H1 (cell line): ENCODE data around the gene ENPP1. TPM values are rescaled to one million over a fixed set of nuclear protein-coding genes. Genes with fewer than 3 reads are reported as not detected.
A peak's percentile ranks its signal among the peaks of the same experiment; 100 is the strongest.
"Not testable (repeated sequence)": the region's sequence is repeated elsewhere in the genome, so short reads cannot be mapped to it uniquely, and the experiment has no call there.

ENCODE experiments used
- CTCF ChIA-PET: fragments of 300-600 bp; sonication (Branson Sonifier 250); formaldehyde crosslinking; loops from one replicate; lab custom pipeline; 2021; ENCODE audit not compliant: partially characterized antibody; lab: Charles Lee
- POLR2A ChIA-PET: fragments of 300-600 bp; sonication (Branson Sonifier 250); formaldehyde crosslinking; loops from one replicate; lab custom pipeline; 2021; ENCODE audit warnings: inconsistent platforms; ENCODE audit not compliant: partially characterized antibody; lab: Charles Lee
- DNase-seq, 2 experiments: peaks; one replicate each; pipeline versions ENCODE4 v3.0.0 to v3.0.0-alpha.2; 2010 to 2022; ENCODE audit warnings: low spot score in 2 of 2, low read depth in 1 of 2, mixed read lengths in 1 of 2
- FAIRE-seq: peaks from 2 replicates; lab custom pipeline; 2011; peaks lifted over from hg19 to GRCh38; lab: Jason Lieb, UNC
- H2AFZ ChIP-seq: 2 replicates; pipeline ENCODE4 v1.8.1; 2012; ENCODE audit warnings: low read length, inconsistent platforms
- H2AK5ac ChIP-seq: 2 replicates; pipeline ENCODE4 v1.6.1; 2013; ENCODE audit warnings: low read depth, low read length
- H2BK120ac ChIP-seq: replicated peaks from 2 replicates; pipeline ENCODE3; 2013; ENCODE audit warnings: low read depth, low read length, inconsistent platforms
- H2BK12ac ChIP-seq: 2 replicates; pipeline ENCODE4 v1.6.1; 2013; ENCODE audit warnings: low read depth, low read length
- H2BK15ac ChIP-seq: 2 replicates; pipeline ENCODE4 v1.6.1; 2013; ENCODE audit warnings: low read length
- H2BK20ac ChIP-seq: 2 replicates; pipeline ENCODE4 v1.6.1; 2013; ENCODE audit warnings: low read length
- H2BK5ac ChIP-seq: 2 replicates; pipeline ENCODE4 v1.6.1; 2013; ENCODE audit warnings: low read depth, low read length
- H3K14ac ChIP-seq: 2 replicates; pipeline ENCODE4 v1.6.1; 2013; ENCODE audit warnings: inconsistent platforms; ENCODE audit not compliant: insufficient read length
- H3K18ac ChIP-seq: 2 replicates; pipeline ENCODE4 v1.6.1; 2013; ENCODE audit warnings: low read length; ENCODE audit errors: extremely low read depth
- H3K23ac ChIP-seq: 2 replicates; pipeline ENCODE4 v1.6.1; 2013; ENCODE audit warnings: inconsistent platforms; ENCODE audit not compliant: insufficient read length
- H3K23me2 ChIP-seq: 2 replicates; pipeline ENCODE4 v1.6.1; 2013; ENCODE audit warnings: low read depth, low read length
- H3K27ac ChIP-seq: 2 replicates; pipeline ENCODE4 v1.6.1; 2011; ENCODE audit warnings: low read depth, low read length, inconsistent platforms
- H3K27me3 ChIP-seq, 4 experiments: replicated peaks in 1 of 4; 1 replicate in 1 of 4; 2 replicates in 3 of 4; pipeline versions ENCODE4 v1.6.1 to v1.8.1; 2011 to 2013; ENCODE audit warnings: low read length in 3 of 4, mild to moderate bottlenecking in 3 of 4, inconsistent platforms in 2 of 4, mixed read lengths in 2 of 4, moderate library complexity in 1 of 4; ENCODE audit not compliant: control insufficient read depth in 3 of 4, insufficient read depth in 3 of 4; ENCODE audit errors: extremely low read depth in 1 of 4
- H3K36me3 ChIP-seq, 4 experiments: 2 replicates each; pipeline versions ENCODE4 v1.6.1 to v1.8.1; 2011 to 2013; ENCODE audit warnings: mild to moderate bottlenecking in 4 of 4, low read length in 3 of 4, moderate library complexity in 2 of 4, control low read depth in 1 of 4, inconsistent platforms in 1 of 4; ENCODE audit not compliant: insufficient read depth in 4 of 4, control insufficient read depth in 2 of 4
- H3K4ac ChIP-seq: replicated peaks from 2 replicates; pipeline ENCODE3; 2013; ENCODE audit warnings: low read length, low read depth, mixed read lengths, inconsistent platforms; ENCODE audit not compliant: insufficient read length
- H3K4me1 ChIP-seq, 4 experiments: replicated peaks in 1 of 4; 1 replicate in 1 of 4; 2 replicates in 3 of 4; pipeline versions ENCODE4 v1.6.1 to v1.8.1; 2011 to 2013; ENCODE audit warnings: low read length in 3 of 4, inconsistent platforms in 2 of 4, mixed read lengths in 1 of 4; ENCODE audit not compliant: insufficient read depth in 4 of 4, control insufficient read depth in 3 of 4
- H3K4me2 ChIP-seq, 2 experiments: 2 replicates each; pipeline versions ENCODE4 v1.6.1 to v1.8.1; 2011 to 2013; ENCODE audit warnings: low read depth in 2 of 2, low read length in 2 of 2, control low read depth in 1 of 2, inconsistent platforms in 1 of 2, mild to moderate bottlenecking in 1 of 2; ENCODE audit not compliant: insufficient read depth in 1 of 2
- H3K4me3 ChIP-seq, 4 experiments: fragments of 200-600, 300-600 bp in 1 of 4; sonication (generic), shearing (Covaris generic), sonication (Bioruptor Twin) in 1 of 4; 2 replicates each; pipeline versions ENCODE4 v1.5.1 to v1.8.1; 2011 to 2016; ENCODE audit warnings: low read length in 4 of 4, low read depth in 3 of 4, control low read depth in 2 of 4, inconsistent platforms in 2 of 4, mild to moderate bottlenecking in 2 of 4, mixed read lengths in 1 of 4, moderate library complexity in 1 of 4; ENCODE audit not compliant: insufficient read depth in 2 of 4; ENCODE audit errors: extremely low read depth in 1 of 4
- H3K56ac ChIP-seq: replicated peaks from 2 replicates; pipeline ENCODE3; 2013; ENCODE audit warnings: low read depth, mild to moderate bottlenecking, mixed read lengths, low read length, inconsistent platforms; ENCODE audit not compliant: insufficient read length
- H3K79me1 ChIP-seq: 2 replicates; pipeline ENCODE4 v1.6.1; 2013; ENCODE audit warnings: low read depth, low read length, control low read depth
- H3K79me2 ChIP-seq, 2 experiments: 2 replicates each; pipeline versions ENCODE4 v1.6.1 to v1.8.1; 2012 to 2013; ENCODE audit warnings: low read length in 2 of 2, mild to moderate bottlenecking in 2 of 2, inconsistent platforms in 1 of 2; ENCODE audit not compliant: insufficient read depth in 2 of 2, control insufficient read depth in 1 of 2
- H3K9ac ChIP-seq, 4 experiments: replicated peaks in 1 of 4; 1 replicate in 1 of 4; 2 replicates in 3 of 4; pipeline versions ENCODE4 v1.6.1 to v1.8.1; 2011 to 2013; ENCODE audit warnings: low read depth in 3 of 4, low read length in 3 of 4, control low read depth in 2 of 4, mild to moderate bottlenecking in 2 of 4, moderate library complexity in 2 of 4, inconsistent platforms in 1 of 4; ENCODE audit errors: extremely low read depth in 1 of 4
- H3K9me3 ChIP-seq, 2 experiments: 2 replicates each; pipeline versions ENCODE4 v1.6.1 to v1.8.1; 2012 to 2013; ENCODE audit warnings: mild to moderate bottlenecking in 2 of 2, moderate library complexity in 2 of 2, control low read depth in 1 of 2, inconsistent platforms in 1 of 2, low read depth in 1 of 2, low read length in 1 of 2, mixed read lengths in 1 of 2; ENCODE audit not compliant: insufficient read depth in 2 of 2
- H4K20me1 ChIP-seq, 2 experiments: replicated peaks in 1 of 2; 2 replicates each; pipeline versions ENCODE3 to v1.8.1; 2011 to 2013; ENCODE audit warnings: inconsistent platforms in 2 of 2, low read length in 2 of 2, mild to moderate bottlenecking in 1 of 2; ENCODE audit not compliant: insufficient read depth in 2 of 2, control insufficient read depth in 1 of 2
- H4K5ac ChIP-seq: 2 replicates; pipeline ENCODE4 v1.6.1; 2013; ENCODE audit warnings: low read length, low read depth, mixed read lengths, inconsistent platforms; ENCODE audit not compliant: insufficient read length
- H4K8ac ChIP-seq: 2 replicates; pipeline ENCODE4 v1.8.0; 2013; ENCODE audit warnings: mild to moderate bottlenecking, moderate library complexity, low read length, inconsistent platforms; ENCODE audit not compliant: insufficient read depth; ENCODE audit errors: extremely low read depth
- H4K91ac ChIP-seq: replicated peaks from 2 replicates; pipeline ENCODE3; 2013; ENCODE audit warnings: low read length, mixed read lengths, inconsistent platforms; ENCODE audit not compliant: insufficient read length
- POLR2A ChIP-seq, 2 experiments: IDR thresholded peaks; 1 replicate in 1 of 2; 2 replicates in 1 of 2; pipeline ENCODE4 v1.6.1; 2011; ENCODE audit warnings: low read depth in 2 of 2, low read length in 2 of 2, mild to moderate bottlenecking in 2 of 2; ENCODE audit errors: control extremely low read depth in 1 of 2
- POLR2AphosphoS5 ChIP-seq: IDR thresholded peaks from 2 replicates; pipeline ENCODE4 v1.6.1; 2011; ENCODE audit warnings: low read depth, low read length
- YY1 ChIP-seq: IDR thresholded peaks from 2 replicates; pipeline ENCODE4 v1.6.1; 2011; ENCODE audit warnings: low read depth, mild to moderate bottlenecking, low read length
- WGBS, 2 experiments: shearing (Covaris generic) in 1 of 2; methylation state at CpG; one replicate each; pipeline versions ENCODE4 v1.1.6 to v1.1.7; 2013 to 2015; ENCODE audit warnings: low lambda C conversion rate in 2 of 2, mixed read lengths in 2 of 2, inconsistent platforms in 1 of 2, low coverage in 1 of 2, missing lambda C conversion rate in 1 of 2; ENCODE audit not compliant: insufficient replicate concordance in 2 of 2, insufficient coverage in 1 of 2, insufficient read length in 1 of 2; ENCODE audit errors: extremely low coverage in 1 of 2, missing lambda C conversion rate in 1 of 2; 5-methylcytosine and 5-hydroxymethylcytosine counted together
- polyA plus RNA-seq, 7 experiments: library from polyadenylated mRNA; depleted of rRNA in 3 of 7; stranded (reverse) in 5 of 7; unstranded in 2 of 7; fragments of >200 nt in 5 of 7; fragments of 200-250 nt in 2 of 7; gene quantifications; 1 replicate in 5 of 7; 2 replicates in 1 of 7; 4 replicates in 1 of 7; pipeline versions ENCODE4 v1.2.1 to v1.2.3, GENCODE V29; 2011 to 2013; ENCODE audit warnings: missing spikeins in 2 of 7, mixed read lengths in 2 of 7
- total RNA-seq: library from RNA; stranded (reverse); fragmentation: NEBNext Ultra II Directional; extraction: Animal tissue kit (Norgen Biotek cat#: 25700); gene quantifications from 2 replicates; pipeline ENCODE4 v1.2.1, GENCODE V29; 2021

The ENPP1 gene
- total and polyA plus RNA-seq, 2 of the 8 experiments (the other 6 are each of a cell fraction or from before 2014, with no cell fraction given) = 10.1 to 39.1 TPM

DNA sequence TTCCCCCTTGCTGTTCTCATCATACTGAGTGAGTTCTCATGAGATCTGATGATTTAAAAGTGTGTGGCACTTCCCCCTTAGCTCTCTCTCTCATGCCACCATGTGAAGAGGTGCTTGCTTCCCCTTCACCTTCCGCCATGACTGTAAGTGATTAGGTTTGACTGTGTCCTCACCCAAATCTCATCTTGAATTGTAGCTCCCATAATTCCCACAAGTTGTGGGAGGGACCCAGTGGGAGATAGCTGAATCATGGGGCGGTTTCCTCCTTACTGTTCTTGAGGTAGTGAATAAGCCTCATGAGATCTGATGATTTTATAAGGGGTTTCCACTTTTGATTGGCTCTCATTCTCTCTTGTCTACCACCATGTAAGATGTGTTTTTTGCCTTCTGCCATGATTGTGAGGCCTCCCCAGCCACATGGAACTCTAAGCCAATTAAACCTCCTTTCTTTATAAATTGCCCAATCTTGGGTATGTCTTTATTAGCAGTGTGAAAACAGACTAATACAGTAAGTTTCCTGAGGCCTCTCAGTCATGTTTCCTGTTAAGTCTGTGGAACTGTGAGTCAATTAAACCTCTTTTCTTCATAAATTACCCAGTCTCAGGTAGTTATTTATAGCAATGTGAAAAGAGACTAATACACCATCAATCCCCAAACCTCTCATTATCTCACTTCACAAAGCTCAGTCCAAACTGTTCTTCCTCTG is 108.4 kb downstream of the ENPP1 start:
- not testable (repeated sequence) for H4K5ac ChIP-seq, H4K20me1 ChIP-seq, H3K18ac ChIP-seq, H3K56ac ChIP-seq, H3K4me2 ChIP-seq, H3K4me3 ChIP-seq, H2BK12ac ChIP-seq, H2AK5ac ChIP-seq, H2BK20ac ChIP-seq, H3K27ac ChIP-seq, H3K23me2 ChIP-seq, H3K4ac ChIP-seq, H2BK120ac ChIP-seq, H2BK5ac ChIP-seq, H3K23ac ChIP-seq, H4K8ac ChIP-seq, H3K79me1 ChIP-seq, H4K91ac ChIP-seq, H3K27me3 ChIP-seq, H3K4me1 ChIP-seq, DNase-seq, H2AFZ ChIP-seq, H3K9ac ChIP-seq, H2BK15ac ChIP-seq, FAIRE-seq, H3K14ac ChIP-seq
- POLR2A ChIA-PET = interaction anchor here (1.1 to 2.3 kb wide), 9 partner anchors 9 to 333 kb away, joined by 3 to 12 read pairs (median 3); no protein-coding TSS in a partner anchor
- WGBS, 2 experiments = 87% methylated on average over 2 of the region's 2 CpGs; no CpG with 5 or more reads in 1 of the 2 experiments
- Histone ChIP-seq H3K36me3 (peaks cover 5 to 77% (median 54%) of the 10 kb centered on the region in 4 experiments), H3K79me2 (peaks cover 0 to 14% of the 10 kb centered on the region in 2 experiments; a peak in 1 of 4 replicates), H3K9me3 (peaks cover 25 to 32% of the 10 kb centered on the region in 2 experiments)
- CTCF ChIA-PET = interaction anchor here (0.8 to 5.8 kb wide), 17 partner anchors 9 to 381 kb away, joined by 3 to 72 read pairs (median 6); no protein-coding TSS in a partner anchor
- TF ChIP-seq POLR2AphosphoS5 (peak; percentile 68; the same call in 1 of the 2 replicates), YY1 (0 out of 2 replicates have a peak, but pooled peaks have one; percentile 13), POLR2A (IDR thresholded peaks at IDR 0.05; ENCODE audit: control extremely low read depth in 1 of 2, low read depth in 2 of 2, low read length in 2 of 2) (peak in 1 of 2 experiments; percentile 77; a peak in 2 of 3 replicates)
- TF ChIP-seq, all 59 proteins: peak for 3; not testable (repeated sequence) for 56
